ENCODE measurements around the gene AEBP2. TPM values are rescaled to one million over a fixed set of nuclear protein-coding genes. Genes with fewer than 3 reads are reported as not detected.
A peak's percentile ranks its signal among the peaks of the same experiment; 100 is the strongest.

AEBP2 gene
- total and polyA plus RNA-seq, 8 donors = 28.2 to 58.6 (median 54.2) TPM

- ATAC-seq (no peak), DNase-seq (peak in 1 of 4 donors; percentile 32)
- Histone ChIP-seq H3K27me3 (no peaks in the 10 kb centered on the region), H3K4me1 (no peaks in the 10 kb centered on the region), H3K9me3 (no peaks in the 10 kb centered on the region), H3K27ac (no peak overlapping the region), H3K4me3 (no peak overlapping the region), H3K36me3 (peaks cover 0 to 33% of the 10 kb centered on the region in 2 donors)
- intact Hi-C loops (cut with DNase I) = no loop called here
- no peak for TF ChIP-seq CTCF (IDR thresholded peaks at IDR 0.05)
Observed at GRCh38 chr12:19517583-19517982, 78.3 kb downstream of the AEBP2 start.

GRCh38 chr12:19518209-19518608 is 78.9 kb downstream of the AEBP2 start:
- Histone ChIP-seq H3K9me3 (no peaks in the 10 kb centered on the region), H3K27me3 (no peaks in the 10 kb centered on the region), H3K4me3 (no peak overlapping the region), H3K27ac (no peak overlapping the region), H3K4me1 (no peaks in the 10 kb centered on the region), H3K36me3 (peaks cover 0 to 31% of the 10 kb centered on the region in 2 donors)
- TF ChIP-seq CTCF (IDR thresholded peaks at IDR 0.05) = no peak
- DNase-seq = no peak
- no peak for ATAC-seq
- intact Hi-C loops (cut with DNase I) = no loop called here

GRCh38 chr12:19520646-19521415 is 81.5 kb downstream of the AEBP2 start:
- no peak overlapping the region for H3K27ac ChIP-seq
- intact Hi-C loops (cut with DNase I) = no loop called here

GRCh38 chr12:19525274-19525673 is 86.0 kb downstream of the AEBP2 start:
- no peaks in the 10 kb centered on the region for H3K27me3 ChIP-seq
- H3K4me3 ChIP-seq = no peak overlapping the region
- no peak for TF ChIP-seq CTCF (IDR thresholded peaks at IDR 0.05)
- DNase-seq = no peak
- intact Hi-C loops (cut with DNase I) = no loop called here
- H3K4me1 ChIP-seq = peaks cover 0 to 4% of the 10 kb centered on the region in 2 donors
- H3K36me3 ChIP-seq = peaks cover 0 to 12% of the 10 kb centered on the region in 2 donors
- ATAC-seq = no peak
- no peak overlapping the region for H3K27ac ChIP-seq
- no peaks in the 10 kb centered on the region for H3K9me3 ChIP-seq

More at GRCh38 chr12:19520646-19521415, 81.5 kb downstream of the AEBP2 start:
- Histone ChIP-seq H3K4me3 (no peak overlapping the region), H3K36me3 (peaks cover 0 to 14% of the 10 kb centered on the region in 2 donors), H3K9me3 (no peaks in the 10 kb centered on the region), H3K27me3 (no peaks in the 10 kb centered on the region), H3K4me1 (no peaks in the 10 kb centered on the region)
- DNase-seq (peak in 1 of 4 donors; percentile 24), ATAC-seq (no peak)
- TF ChIP-seq CTCF (IDR thresholded peaks at IDR 0.05) = no peak

GRCh38 chr12:19527866-19528265 is 88.6 kb downstream of the AEBP2 start:
- H3K4me1 ChIP-seq = peaks cover 0 to 4% of the 10 kb centered on the region in 2 donors
- H3K27ac ChIP-seq = no peak overlapping the region
- H3K4me3 ChIP-seq = no peak overlapping the region
- H3K9me3 ChIP-seq = no peaks in the 10 kb centered on the region
- TF ChIP-seq CTCF (IDR thresholded peaks at IDR 0.05) = no peak
- peaks cover 0 to 1% of the 10 kb centered on the region in 2 donors for H3K36me3 ChIP-seq
- H3K27me3 ChIP-seq = no peaks in the 10 kb centered on the region
- intact Hi-C loops (cut with DNase I) = no loop called here
- DNase-seq (no peak), ATAC-seq (no peak)

Data from left lung (tissue), 10 donors.